Naive thymus-derived CD8-positive, alpha-beta T cell (primary cell): ENCODE results near the gene RNU1-4. TPM values are rescaled to one million over a fixed set of nuclear protein-coding genes. Genes with fewer than 3 reads are reported as not detected.
"Not testable (repeated sequence)": the region's sequence is repeated elsewhere in the genome, so short reads cannot be mapped to it uniquely, and the experiment has no call there.

Source experiments
- ATAC-seq, 2 donors: fragments of 150-1000 bp; cut with Tn5 transposase in 1 of 2; sonication (Bioruptor Pico), chemical (Tn5 transposase) in 1 of 2; 1 replicate in 1 of 2; 2 replicates in 1 of 2; pipeline ENCODE4 v1.10.0; 2021; ENCODE audit warnings: mild to moderate bottlenecking in 2 of 2, moderate library complexity in 2 of 2
- POLR2A ChIA-PET: fragments of 350-600 bp; sonication (Branson Sonifier 250); formaldehyde crosslinking; loops from one replicate; lab custom pipeline; 2021; ENCODE audit warnings: antibody characterized with exemption; lab: Charles Lee
- DNase-seq, 10 donors: peaks; one replicate each; pipeline versions ENCODE4 v3.0.0 to v3.0.0-alpha.2; 2020 to 2022
- H3K27ac Mint-ChIP-seq, 10 donors: one replicate each; pipeline ENCODE4 v1.8.0; 2020 to 2022; ENCODE audit warnings: mild to moderate bottlenecking in 10 of 10, mixed read lengths in 10 of 10, moderate library complexity in 4 of 10, inconsistent platforms in 1 of 10
- H3K27me3 Mint-ChIP-seq, 5 donors: one replicate each; pipeline ENCODE4 v1.8.0; 2021 to 2022; ENCODE audit warnings: mixed read lengths in 5 of 5
- H3K36me3 Mint-ChIP-seq, 3 donors: one replicate each; pipeline ENCODE4 v1.8.0; 2020 to 2022; ENCODE audit warnings: mixed read lengths in 3 of 3, mild to moderate bottlenecking in 2 of 3, inconsistent platforms in 1 of 3
- H3K4me1 Mint-ChIP-seq, 4 donors: one replicate each; pipeline ENCODE4 v1.8.0; 2021 to 2022; ENCODE audit warnings: mixed read lengths in 4 of 4
- H3K4me3 Mint-ChIP-seq, 10 donors: one replicate each; pipeline ENCODE4 v1.8.0; 2020 to 2022; ENCODE audit warnings: mild to moderate bottlenecking in 10 of 10, mixed read lengths in 10 of 10, moderate library complexity in 6 of 10, inconsistent platforms in 1 of 10
- H3K9me3 Mint-ChIP-seq, 9 donors: one replicate each; pipeline ENCODE4 v1.8.0; 2020 to 2022; ENCODE audit warnings: mixed read lengths in 9 of 9, mild to moderate bottlenecking in 3 of 9, inconsistent platforms in 1 of 9, moderate library complexity in 1 of 9
- polyA plus RNA-seq, 3 donors: library from polyadenylated mRNA; unstranded; fragments of 300-500 nt; fragmentation: Illumina TruSeq; gene quantifications; one replicate each; pipeline ENCODE4 v1.2.3, GENCODE V29; 2021
- total RNA-seq, 8 experiments: library from RNA in 2 of 8; stranded (reverse) in 2 of 8; gene quantifications; one replicate each; pipeline ENCODE4 v1.2.3 and lab custom pipeline; 2021 to 2026

The RNU1-4 gene
- total and polyA plus RNA-seq, 5 experiments from 2014 or later = 22.6 to 3,916 (median 3,449) TPM; not detected in 2

DNA sequence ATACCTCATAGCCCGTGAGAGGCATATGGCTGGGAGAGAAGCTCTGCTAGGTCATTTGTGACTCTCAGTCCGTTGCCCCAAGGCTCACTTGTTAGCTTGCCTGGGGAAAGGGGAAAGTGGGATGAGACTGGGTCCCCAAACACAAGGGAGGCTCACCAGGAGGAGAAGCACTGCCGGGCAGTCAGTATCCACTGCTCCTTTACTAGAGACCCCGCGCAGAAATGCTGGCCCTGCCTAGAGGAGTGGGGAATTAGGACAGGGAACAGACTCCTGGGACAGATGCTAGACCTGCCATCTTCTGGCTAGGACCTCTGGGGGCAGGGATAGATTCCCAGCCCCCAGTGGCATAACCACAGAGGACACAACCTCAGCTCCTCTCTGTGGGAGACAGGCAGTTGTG lies 17.7 kb downstream of the RNU1-4 start:
- H3K27me3 Mint-ChIP-seq, ATAC-seq, H3K27ac Mint-ChIP-seq, POLR2A ChIA-PET, H3K4me3 Mint-ChIP-seq, H3K4me1 Mint-ChIP-seq, DNase-seq, H3K36me3 Mint-ChIP-seq, H3K9me3 Mint-ChIP-seq: not testable (repeated sequence)

DNA sequence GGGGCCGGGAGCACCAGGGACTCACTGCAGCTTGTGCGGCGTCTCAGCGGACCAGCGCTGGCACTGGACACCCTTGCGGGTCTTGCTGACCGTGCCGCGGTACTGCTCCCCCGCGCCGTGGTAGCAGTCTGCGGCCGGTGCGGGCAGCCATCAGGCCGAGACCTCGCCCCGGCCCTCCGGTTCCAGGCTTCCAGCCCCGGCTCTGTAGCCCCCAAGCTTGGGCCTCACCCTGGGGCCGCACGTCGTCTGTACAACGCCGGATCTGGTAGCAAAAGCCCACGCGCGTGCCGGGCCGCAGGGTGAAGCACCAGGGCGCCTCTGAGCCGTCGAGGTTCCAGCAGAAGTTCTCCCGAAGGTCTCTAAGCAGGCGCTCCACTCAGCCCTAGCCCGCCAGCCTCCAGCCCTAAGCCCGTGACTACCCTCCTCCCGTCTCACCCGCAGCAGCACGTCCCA lies 18.8 kb downstream of the RNU1-4 start:
- H3K4me3 Mint-ChIP-seq = peak overlapping the region in 1 of 10 donors; percentile 51
- POLR2A ChIA-PET = not testable (repeated sequence)
- ATAC-seq = peak; percentile 47 to 56

DNA sequence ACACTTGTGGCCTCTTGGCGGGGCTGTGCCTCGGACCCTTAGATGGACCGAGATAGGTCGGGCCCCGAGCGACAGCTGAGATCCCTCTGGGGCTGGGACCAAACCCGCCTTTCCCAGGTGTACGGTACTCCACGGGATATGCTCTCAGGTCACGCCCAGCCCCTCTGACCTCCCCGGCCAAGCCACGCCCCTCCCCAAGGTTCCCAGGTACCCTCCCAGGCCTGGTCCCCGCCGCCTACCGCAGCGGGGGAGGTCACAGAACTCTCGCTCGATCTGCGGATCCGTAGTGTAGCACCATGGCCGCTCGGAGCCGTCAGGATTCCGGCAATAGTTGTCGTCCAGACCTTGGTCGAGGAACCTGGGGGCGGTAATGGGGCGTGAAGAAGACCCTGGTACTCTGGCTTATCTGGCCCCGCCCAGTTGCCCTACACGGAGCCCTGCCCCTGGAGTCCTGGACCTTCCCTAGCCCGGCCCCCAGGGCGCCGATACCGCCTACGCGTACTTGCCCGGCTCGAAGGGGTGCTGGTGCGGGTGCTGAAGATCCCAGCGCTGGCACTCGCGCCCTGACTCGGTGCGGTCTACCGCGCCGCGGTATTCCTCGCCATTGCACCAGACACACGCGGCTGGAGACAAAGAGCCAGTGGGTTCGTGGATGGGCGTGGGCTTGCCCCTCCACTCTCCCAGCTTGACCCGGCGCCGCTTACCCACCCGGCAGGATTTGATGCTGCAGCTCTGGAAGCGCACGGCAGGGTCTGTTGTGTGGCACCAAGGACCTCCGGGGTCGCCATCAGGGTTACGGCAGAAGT lies 19.5 kb downstream of the RNU1-4 start:
- peaks cover 0 to 11% (median 6%) of the 10 kb centered on the region in 5 donors for H3K27me3 Mint-ChIP-seq
- POLR2A ChIA-PET, H3K4me1 Mint-ChIP-seq, H3K27ac Mint-ChIP-seq, H3K9me3 Mint-ChIP-seq, H3K4me3 Mint-ChIP-seq, DNase-seq, H3K36me3 Mint-ChIP-seq: not testable (repeated sequence)
- ATAC-seq = peak; percentile 71 to 79

More for the DNA sequence above, 18.8 kb downstream of the RNU1-4 start:
- not testable (repeated sequence) for H3K4me1 Mint-ChIP-seq, H3K27ac Mint-ChIP-seq, H3K9me3 Mint-ChIP-seq, H3K36me3 Mint-ChIP-seq, H3K27me3 Mint-ChIP-seq
- DNase-seq = peak in 2 of 10 donors; percentile 7 to 36

DNA sequence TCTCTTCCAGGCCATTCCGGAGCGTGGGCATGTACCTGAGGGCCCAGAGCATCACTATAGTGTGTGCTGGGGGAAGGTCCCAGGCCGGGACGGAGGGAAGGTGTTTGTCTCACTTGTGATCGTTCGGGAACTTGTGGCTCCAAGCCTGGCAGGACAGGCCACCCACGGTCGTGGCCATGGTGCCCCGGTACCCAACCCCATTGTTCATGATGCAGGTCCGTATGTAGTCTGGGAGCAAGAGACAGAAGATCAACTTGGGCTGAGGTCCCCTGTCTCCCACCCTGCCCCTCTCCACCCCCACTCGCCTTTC lies 20.1 kb downstream of the RNU1-4 start:
- H3K27ac Mint-ChIP-seq, POLR2A ChIA-PET, H3K36me3 Mint-ChIP-seq, H3K4me3 Mint-ChIP-seq, H3K9me3 Mint-ChIP-seq, H3K4me1 Mint-ChIP-seq, ATAC-seq: not testable (repeated sequence)
- DNase-seq = peak in 1 of 10 donors; percentile 36
- H3K27me3 Mint-ChIP-seq = peaks cover 3 to 15% (median 11%) of the 10 kb centered on the region in 5 donors

DNA sequence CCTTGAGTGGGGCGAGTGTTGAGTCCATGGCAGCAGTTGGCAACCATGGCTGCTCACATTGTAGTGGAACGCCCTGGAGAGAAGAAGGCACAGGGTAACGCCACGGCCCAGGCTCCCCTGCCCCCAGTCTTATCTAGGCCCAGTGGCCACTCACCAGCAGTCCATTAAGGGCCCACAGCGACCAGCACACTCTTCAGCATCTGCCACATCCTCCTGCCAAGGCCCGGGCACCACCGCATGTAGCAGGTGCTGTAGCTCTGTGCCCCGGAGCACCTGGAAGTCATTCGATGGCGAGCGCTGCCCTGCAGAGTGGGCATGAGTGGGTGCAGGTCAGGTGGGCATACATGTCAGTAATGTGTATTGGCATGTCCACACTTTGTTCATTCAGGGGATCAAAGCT lies 20.5 kb downstream of the RNU1-4 start:
- POLR2A ChIA-PET = not testable (repeated sequence)

DNA sequence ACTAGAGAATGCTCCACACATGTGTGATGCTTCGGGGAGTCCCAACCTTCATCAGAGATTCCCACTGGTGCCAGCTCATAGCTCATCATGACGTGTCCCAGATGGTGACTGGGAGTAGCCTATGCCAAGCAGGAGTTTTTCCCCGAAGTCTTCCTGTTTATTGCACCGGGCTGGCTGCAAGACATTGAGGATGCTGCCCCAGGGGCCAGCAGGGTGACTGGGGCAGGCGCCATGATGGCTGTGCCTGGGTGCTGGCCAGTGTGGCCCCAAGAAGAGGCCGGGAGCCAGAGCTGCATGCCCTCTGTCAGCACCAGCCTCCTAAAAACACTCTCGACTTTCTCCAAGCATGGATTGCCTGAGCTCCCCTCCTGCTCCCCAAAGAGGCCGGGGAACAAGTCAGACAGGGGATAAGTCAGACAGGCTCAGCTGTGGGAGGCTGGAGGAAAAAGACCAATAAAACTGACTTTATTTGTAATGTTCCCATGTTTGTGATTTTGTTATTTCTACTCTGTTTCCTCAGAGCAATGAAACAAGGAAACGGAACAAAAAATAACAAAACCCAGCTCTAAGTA lies 24.0 kb downstream of the RNU1-4 start:
- H3K9me3 Mint-ChIP-seq, H3K27ac Mint-ChIP-seq, POLR2A ChIA-PET, H3K36me3 Mint-ChIP-seq, H3K4me3 Mint-ChIP-seq, ATAC-seq, H3K4me1 Mint-ChIP-seq: not testable (repeated sequence)
- H3K27me3 Mint-ChIP-seq = peaks cover 6 to 23% (median 18%) of the 10 kb centered on the region in 5 donors
- peak in 1 of 10 donors; percentile 50 for DNase-seq

More for the DNA sequence above, 20.5 kb downstream of the RNU1-4 start:
- H3K27ac Mint-ChIP-seq, H3K4me1 Mint-ChIP-seq, H3K36me3 Mint-ChIP-seq, ATAC-seq, H3K9me3 Mint-ChIP-seq: not testable (repeated sequence)
- peak in 1 of 10 donors; percentile 57 for DNase-seq
- Mint-ChIP-seq H3K27me3 (peaks cover 3 to 16% (median 12%) of the 10 kb centered on the region in 5 donors), H3K4me3 (peak overlapping the region in 2 of 10 donors; percentile 22 to 41)

DNA sequence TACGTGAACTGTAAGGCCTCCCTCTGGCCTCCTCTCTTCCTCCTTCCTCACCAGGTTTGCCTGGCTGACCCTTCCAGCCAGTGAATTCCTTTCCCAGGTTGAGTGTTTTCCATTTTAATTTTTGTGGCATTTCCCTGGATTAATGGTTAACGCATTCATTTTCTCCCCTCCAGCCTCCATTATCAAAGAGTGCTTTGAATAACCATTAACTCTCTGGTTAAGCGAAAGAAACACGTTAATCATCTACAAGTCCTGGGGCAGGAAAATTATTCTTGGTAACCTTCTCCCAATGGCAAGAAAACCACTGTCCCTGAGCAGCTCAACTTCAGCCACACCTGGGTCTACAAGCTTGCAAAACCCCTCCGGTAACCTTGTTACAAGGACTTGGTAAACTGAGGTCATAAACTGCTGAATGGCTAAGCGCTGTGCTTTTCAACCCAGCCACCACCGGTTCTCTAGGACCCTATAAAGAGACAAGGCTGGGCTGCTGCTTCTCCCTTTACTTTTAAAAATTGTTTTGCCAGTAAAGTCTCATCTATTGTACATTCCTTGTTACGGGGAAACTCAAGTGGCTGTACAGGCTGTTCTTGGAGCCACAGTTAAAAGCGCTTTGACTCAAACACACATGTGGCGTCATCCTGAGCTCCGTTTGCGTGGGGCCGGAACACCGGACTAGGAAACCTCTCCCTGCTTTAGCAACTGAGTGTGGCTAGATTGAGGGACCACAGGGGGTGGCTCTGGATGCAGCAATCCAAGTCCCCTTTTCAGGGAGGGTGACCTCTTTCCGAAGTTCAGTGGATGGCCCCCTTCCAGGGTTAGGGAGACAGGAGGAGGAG lies 24.7 kb downstream of the RNU1-4 start:
- H3K4me3 Mint-ChIP-seq, ATAC-seq, POLR2A ChIA-PET, H3K36me3 Mint-ChIP-seq, H3K9me3 Mint-ChIP-seq, H3K4me1 Mint-ChIP-seq: not testable (repeated sequence)
- DNase-seq = peak in 1 of 10 donors; percentile 28
- peaks cover 6 to 23% (median 18%) of the 10 kb centered on the region in 5 donors for H3K27me3 Mint-ChIP-seq
- H3K27ac Mint-ChIP-seq = peak overlapping the region in 1 of 10 donors; percentile 57

DNA sequence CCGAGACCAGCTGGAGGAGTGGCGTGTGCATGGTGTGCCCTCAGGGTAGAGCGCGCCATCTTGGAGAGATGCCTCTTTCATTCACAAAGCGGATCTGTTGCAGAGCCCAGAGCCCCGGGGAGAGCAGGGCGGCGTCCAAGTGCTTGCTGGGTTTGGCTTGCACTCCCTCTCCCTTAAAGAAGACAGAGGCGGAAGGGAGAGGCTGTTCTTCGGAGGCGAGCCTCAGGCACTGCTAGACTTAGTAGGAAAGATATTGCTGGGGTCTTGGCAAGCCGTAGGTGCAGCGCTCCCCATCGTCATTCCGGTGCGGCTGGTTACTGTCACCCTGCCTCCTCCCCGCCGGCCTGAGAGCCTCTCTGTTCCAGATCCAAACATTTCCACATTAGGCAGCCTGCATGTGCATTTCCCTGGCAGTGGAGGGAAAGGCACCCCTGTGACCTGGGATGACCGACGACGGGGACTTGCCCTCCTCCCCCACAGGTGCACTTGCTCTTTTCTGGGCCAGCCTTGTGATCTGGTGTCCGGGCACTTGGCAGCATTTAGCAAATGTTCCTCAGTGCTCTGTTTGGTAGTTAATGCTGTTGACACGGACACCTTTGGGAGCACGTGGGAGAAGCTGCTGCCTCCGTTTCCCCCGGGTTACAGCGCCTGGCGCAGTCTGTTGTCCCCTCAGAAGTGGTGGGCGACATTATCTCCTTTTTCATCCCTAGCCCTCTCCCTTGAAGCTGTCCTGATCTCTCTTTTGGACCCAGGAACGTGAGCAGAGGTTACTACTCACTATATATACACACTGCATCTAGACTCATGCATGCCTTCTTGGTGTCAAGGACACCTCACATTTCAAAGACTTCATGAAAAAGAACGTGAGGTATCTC lies 25.7 kb downstream of the RNU1-4 start:
- peak in 1 of 10 donors; percentile 58 for DNase-seq
- H3K9me3 Mint-ChIP-seq, H3K27ac Mint-ChIP-seq, POLR2A ChIA-PET, H3K4me3 Mint-ChIP-seq, H3K4me1 Mint-ChIP-seq, ATAC-seq, H3K36me3 Mint-ChIP-seq: not testable (repeated sequence)
- peaks cover 6 to 23% (median 18%) of the 10 kb centered on the region in 5 donors for H3K27me3 Mint-ChIP-seq

DNA sequence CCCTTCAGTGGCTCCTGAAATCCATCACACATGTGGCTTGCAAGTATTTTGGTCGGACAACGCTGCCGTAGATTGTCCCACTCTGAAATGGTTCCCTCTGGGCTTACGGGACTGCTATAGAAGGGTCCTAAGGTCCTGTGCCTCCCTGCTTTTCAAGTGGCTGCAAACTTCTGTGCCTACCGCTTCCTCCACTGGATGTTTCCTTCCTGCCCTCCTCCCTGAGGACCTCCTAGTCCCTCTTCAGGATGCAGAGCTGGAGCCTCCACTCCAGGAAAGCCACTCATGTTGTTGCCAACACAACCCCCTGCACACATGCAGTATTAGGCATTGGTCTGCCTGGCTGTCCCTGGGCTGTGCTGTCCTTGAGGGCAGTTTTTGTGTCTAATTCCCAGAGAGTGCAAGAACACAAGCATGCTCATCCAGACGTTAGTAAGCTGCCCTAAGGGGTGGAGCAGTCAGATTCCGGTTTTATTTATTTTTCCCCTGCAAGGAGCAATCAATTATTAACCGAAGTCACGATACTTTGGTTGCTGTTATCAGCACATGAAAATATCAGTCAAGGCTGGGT lies 26.5 kb downstream of the RNU1-4 start:
- POLR2A ChIA-PET = not testable (repeated sequence)
- H3K27me3 Mint-ChIP-seq = peaks cover 6 to 23% (median 18%) of the 10 kb centered on the region in 5 donors

DNA sequence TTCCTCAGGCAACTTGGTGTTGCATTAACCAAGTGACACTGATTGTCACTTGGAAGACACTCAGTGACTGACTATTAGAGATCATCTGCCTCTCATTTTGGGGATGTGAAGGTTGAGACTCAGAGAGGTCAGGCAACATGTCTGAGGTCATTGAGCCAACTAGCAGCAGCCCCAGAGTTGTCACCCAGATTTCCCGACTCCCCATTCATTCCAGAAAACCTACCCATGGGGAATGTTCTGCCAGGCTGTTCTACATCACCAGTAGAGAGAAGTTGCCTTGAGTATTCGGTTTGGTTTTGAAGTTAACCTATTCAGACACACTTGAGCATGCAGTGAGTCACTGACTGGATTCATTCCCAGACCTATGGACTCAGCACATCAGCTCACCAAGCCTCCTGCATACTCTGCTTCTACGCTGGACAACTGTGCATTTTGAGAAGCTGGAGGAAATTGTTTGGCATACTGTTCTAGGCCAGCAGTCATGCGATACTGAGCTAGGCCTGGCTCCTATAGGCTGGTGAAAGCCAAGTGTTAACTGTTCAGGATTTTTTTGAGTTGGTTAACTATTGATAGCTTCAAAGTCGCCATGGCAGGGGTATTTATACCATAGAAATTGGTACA lies 29.9 kb downstream of the RNU1-4 start:
- H3K36me3 Mint-ChIP-seq, H3K4me1 Mint-ChIP-seq, DNase-seq, POLR2A ChIA-PET, H3K9me3 Mint-ChIP-seq, H3K27ac Mint-ChIP-seq, H3K4me3 Mint-ChIP-seq, ATAC-seq: not testable (repeated sequence)
- H3K27me3 Mint-ChIP-seq = peaks cover 6 to 28% (median 19%) of the 10 kb centered on the region in 5 donors

More for the DNA sequence above, 26.5 kb downstream of the RNU1-4 start:
- H3K4me1 Mint-ChIP-seq, H3K36me3 Mint-ChIP-seq, ATAC-seq, H3K4me3 Mint-ChIP-seq, H3K9me3 Mint-ChIP-seq, DNase-seq, H3K27ac Mint-ChIP-seq: not testable (repeated sequence)

DNA sequence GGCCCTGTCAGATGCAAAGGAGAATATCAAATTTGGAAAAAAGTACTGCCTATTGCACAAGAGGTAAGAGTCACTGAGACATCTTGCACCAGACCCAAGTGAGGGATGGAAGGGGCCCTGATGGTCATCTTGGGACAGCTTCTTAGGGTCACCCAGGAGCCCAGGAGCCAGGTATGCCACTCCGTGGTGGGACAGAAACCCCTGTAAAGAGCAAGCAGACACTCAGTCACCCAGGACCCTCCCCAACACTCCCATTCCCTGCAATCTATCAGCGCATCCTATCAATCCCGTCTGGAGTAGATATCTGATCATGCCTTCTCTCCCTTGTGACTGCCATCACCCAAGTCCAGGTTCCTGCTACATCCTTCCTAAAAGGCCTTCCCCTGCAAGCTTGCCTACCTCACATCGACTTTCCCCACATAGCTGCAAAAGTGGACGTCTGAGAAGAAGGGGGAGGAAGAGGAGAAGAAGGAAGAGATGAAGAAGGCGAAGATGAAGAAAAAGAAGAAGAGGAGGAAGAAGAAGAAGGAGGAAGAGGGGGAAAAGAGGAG lies 30.7 kb downstream of the RNU1-4 start:
- POLR2A ChIA-PET, H3K27ac Mint-ChIP-seq, H3K36me3 Mint-ChIP-seq, H3K9me3 Mint-ChIP-seq, ATAC-seq, H3K4me3 Mint-ChIP-seq, H3K4me1 Mint-ChIP-seq: not testable (repeated sequence)
- peak in 1 of 10 donors; percentile 53 for DNase-seq
- peaks cover 4 to 24% (median 17%) of the 10 kb centered on the region in 5 donors for H3K27me3 Mint-ChIP-seq
